T-helper 9 cell (primary cell): ENCODE results near the gene RSBN1.
"Not testable (repeated sequence)": the region's sequence is repeated elsewhere in the genome, so short reads cannot be mapped to it uniquely, and the experiment has no call there.

ENCODE experiments used
- DNase-seq: peaks from one replicate; pipeline ENCODE4 v3.0.0-alpha.2; 2020

RSBN1 gene

GRCh38 chr1:113734357-113735055, 77.8 kb downstream of the RSBN1 start:
- no peak for DNase-seq

DNA sequence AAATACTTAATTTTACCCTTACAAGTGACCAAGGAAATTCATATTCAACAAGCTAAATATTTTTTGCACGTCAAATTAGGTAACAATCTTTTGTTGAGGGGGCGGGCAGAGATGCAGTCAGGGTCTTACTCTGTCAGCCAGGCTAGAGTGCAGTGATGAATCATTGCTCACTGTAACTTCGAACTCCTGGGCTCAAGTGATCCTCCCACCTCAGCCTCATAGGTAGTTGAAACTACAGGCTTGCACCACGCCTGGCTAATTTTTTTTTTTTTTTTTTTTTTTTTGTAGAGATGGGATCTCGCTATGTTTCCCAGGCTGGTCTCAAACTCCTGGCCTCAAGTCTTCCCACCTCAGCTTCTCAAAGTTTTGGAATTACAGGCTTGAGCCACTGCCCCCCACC, 79.5 kb downstream of the RSBN1 start:
- no peak for DNase-seq

GRCh38 chr1:113721010-113721409, 91.3 kb downstream of the RSBN1 start:
- DNase-seq = no peak

DNA sequence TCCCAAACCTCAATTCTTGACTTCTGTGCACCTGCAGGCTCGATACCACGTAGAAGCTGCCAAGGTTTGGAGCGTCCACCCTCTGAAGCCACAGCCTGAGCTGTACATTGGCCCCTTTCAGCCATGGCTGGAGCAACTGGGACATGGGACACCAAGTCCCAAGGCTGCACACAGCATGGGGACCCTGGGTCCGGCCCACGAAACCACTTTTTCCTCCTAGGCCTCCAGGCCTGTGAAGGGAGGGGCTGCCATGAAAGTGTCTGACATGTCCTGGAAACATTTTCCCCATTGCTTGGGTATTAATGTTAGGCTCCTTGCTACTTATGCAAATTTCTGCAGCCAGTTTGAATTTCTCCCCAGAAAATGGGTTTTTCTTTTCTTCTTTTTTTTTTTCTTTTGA, 93.7 kb downstream of the RSBN1 start:
- DNase-seq = not testable (repeated sequence)

DNA sequence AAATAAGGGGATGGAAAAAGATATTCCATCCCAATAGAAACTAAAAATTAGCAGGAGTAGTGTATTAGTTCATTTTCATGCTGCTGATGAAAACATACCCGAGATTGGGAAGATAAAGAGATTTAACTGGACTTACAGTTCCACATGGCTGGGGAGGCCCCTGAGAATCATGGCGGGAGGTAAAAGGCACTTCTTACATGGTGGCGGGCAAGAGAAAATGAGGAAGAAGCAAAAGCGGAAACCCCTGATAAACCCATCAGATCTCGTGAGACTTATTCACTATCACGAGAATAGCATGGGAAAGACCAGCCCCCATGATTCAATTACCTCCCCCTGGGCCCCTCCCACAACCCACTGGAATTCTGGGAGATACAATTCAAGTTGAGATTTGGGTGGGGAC, 94.8 kb downstream of the RSBN1 start:
- not testable (repeated sequence) for DNase-seq

DNA sequence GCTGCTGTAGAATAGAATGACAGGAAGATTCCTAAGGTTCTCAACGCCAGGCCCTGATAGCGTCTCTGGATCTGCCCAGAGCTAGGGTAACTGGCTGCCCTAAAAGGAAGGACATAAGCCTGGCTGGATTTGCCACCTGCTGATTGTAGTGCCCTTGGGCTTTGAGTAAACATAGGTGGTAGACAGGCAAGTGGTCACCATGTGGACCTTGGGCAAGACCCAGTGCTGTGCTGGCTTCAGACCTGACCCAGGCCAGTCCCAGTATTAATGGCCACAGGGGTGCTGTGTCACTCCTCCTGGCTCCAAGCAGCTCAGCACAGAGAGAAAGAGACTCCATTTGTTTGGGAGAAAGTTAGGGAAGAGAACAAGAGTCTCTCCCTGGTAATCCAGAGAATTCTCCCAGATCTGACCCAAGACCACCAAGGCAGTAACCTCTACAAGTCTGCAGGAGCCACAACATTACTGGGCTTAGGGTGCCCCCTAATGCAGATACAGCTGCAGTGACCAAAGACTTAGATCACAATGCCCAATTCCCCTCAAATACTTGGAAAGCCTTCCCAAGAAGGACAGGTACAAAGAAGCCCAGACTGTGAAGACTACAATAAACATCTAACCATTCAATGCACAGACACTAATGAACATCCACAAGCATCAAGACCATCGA, 97.5 kb downstream of the RSBN1 start:
- DNase-seq = no peak
